T-helper 1 cell treated with Interleukin-12 subunit alpha and Interleukin-12 subunit beta and Interleukin-4 antibody, amounts not matched to agents 30 ng/mL and 1 ng/mL, for 36 hours (primary cell): Measurements from ENCODE around the gene TRIP12. TPM values are rescaled to one million over a fixed set of nuclear protein-coding genes. Genes with fewer than 3 reads are reported as not detected.

Experiments
- intact Hi-C: fragments of 100-400 bp; cut with micrococcal nuclease; formaldehyde crosslinking; loops from one replicate; pipeline ENCODE4 v1.15.1; 2024
- total RNA-seq: library from RNA; stranded (reverse); gene quantifications from 2 replicates; pipeline ENCODE4 v1.2.3, GENCODE V29; 2022

TRIP12 gene
- total RNA-seq, 1 donor from 2014 or later, result 275 TPM

- intact Hi-C loops, result no loop called here
Observed at GRCh38 chr2:229879191-229879950, 42.4 kb downstream of the TRIP12 start.

DNA sequence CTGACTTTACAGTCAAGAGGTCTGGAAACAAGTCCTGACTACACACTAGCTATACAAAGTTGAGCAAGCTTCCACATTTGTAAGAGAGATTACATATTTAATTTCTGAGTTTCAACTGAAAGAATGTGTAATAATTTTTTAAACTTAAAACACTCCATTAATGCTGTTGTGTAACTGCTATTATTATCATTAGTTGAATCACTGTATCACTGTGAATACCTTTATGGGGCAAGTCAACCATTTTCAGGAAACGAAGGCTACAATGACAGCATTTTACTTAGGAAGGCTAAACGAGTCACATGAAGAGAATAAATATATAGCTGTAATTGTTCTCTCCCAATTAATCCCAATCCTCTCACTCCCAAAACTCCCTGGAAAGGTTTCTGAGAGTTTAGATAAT, 46.3 kb downstream of the TRIP12 start:
- intact Hi-C loops, result no loop called here

GRCh38 chr2:229874647-229875046, 47.2 kb downstream of the TRIP12 start:
- intact Hi-C loops, result no loop called here

DNA sequence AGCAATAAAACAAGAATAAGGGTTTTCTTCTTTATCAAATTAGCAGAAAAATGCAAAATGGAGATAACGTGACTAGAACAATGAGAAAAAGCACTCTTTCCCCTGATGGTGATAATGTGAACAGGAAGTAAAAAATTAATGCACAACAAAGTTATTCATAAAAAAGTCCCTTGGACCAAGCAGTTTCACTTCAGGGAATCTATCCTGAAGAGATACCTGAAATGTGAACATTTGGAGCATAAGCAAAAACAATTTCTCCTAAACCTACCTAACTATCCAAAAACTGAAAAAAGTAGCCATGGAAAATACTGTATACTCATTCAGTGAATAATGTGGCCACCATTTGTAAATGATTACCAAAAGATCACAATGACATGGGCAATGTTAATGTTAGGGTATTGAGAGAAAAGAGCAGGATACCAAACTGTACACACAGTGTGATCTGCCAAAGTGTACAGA, 48.7 kb downstream of the TRIP12 start:
- intact Hi-C loops, result loop anchor here (1.0 kb wide), 1 partner anchor 23 kb away; no protein-coding TSS in a partner anchor

DNA sequence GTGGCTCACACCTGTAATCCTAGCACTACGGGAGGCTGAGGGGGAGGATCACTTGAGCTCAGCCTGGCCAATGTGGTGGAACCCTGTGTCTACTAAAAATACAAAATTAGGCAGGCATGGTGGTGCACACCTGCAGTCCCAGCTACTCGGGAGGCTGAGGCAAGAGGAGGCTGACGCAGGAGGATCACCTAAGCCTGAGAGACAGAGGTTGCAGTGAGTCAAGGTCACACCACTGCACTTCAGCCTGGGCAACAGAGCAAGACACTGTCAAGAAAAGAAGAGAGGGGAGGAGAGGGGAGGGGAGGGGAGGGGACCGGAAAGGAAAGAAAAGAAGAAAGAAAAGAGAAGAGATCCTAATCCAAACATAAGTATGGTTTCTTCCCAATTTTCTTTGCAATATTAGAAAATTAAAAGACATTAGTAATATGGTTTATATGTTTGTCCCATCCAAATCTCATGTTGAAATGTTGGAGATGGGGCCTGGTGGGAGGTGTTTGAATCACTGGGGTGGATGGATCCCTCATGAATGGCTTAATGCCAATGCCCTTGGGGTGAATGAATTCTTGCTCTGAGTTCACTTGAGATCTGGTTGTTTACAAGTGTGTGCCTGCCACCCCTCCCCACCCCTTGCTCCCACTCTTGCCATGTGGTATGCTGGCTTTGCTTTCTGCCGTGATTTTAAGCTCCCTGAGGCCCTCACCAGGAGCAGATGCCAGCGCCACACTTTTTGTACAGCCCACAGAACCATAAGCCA, 50.7 kb downstream of the TRIP12 start:
- intact Hi-C loops, result no loop called here

- intact Hi-C loops, result no loop called here
Observed at GRCh38 chr2:229869226-229869625, 52.6 kb downstream of the TRIP12 start.

DNA sequence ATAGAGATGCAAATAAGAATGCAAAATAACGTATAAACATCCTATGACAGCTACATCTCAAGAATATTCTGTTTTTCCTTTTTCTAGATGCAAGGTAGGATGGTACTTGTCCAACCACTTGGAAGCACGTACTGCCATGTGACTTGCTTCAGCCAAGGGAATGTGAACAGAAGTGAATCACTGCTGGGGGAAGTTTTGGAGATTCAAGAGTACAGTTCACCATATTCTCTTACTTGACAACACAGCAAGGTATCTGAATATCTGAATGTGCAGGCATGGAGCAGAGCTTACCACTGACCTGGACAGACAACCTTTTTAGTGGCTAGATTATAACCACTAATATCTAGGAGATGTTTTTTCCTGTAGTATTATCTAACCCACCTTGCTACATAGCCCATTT, 53.0 kb downstream of the TRIP12 start:
- intact Hi-C loops, result no loop called here

- intact Hi-C loops, result no loop called here
Observed at GRCh38 chr2:229865033-229865432, 56.8 kb downstream of the TRIP12 start.

DNA sequence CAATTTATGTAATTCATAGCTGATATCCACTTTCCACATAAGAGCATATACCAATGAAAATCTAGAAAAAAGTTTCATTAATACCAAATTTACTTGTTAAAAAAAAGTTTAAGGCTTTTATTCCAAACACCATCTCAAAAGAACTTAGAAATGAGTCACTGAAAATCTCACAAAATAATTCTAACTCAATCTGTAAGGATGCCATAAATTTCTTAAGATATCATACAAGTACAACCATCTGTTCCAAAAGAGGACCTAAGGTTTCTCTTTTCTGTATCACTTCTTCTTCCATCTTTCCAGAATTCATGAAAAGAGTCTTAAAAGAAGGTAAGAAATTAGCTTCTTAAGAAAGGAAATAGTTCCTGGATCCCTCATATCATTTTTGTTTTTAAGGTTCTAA, 60.4 kb downstream of the TRIP12 start:
- intact Hi-C loops, result no loop called here

- intact Hi-C loops, result no loop called here
Observed at GRCh38 chr2:229860334-229860733, 61.5 kb downstream of the TRIP12 start.

DNA sequence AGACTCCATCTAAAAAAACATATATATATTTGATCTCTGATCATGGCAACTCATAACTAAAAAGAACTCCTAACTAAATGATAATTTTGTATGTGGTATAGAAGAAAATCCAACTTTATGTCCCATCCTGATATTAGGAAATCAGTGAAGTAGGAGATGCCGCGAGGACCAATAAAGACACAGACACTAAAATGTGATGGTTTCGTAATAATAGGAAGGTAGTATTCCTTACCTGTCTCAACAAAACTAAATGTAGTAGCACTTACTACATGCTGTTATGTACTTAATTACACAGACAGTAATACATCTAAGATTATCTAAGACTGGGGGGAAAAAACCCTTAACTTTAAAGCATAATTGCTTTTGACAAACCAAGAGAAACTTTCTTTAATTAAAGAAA, 63.5 kb downstream of the TRIP12 start:
- intact Hi-C loops, result no loop called here

DNA sequence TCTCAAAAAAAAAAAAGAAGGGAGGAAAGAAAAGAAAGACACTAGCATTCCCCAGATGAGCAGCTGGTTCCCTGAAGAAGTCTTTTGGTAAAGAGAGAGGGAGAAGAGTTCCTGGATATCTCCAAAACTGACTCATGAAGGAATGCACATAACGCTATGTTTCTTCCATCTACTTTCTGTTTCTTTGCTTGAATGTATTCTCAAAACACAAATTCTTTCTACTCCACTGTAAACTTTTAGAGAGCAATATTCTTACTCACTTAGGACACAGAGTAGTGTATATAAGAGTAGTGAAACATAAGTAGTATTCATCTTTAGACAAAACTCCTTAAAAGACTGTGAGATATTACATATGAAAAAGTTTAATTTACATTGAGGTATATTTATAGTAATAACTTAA, 64.2 kb downstream of the TRIP12 start:
- intact Hi-C loops, result no loop called here

DNA sequence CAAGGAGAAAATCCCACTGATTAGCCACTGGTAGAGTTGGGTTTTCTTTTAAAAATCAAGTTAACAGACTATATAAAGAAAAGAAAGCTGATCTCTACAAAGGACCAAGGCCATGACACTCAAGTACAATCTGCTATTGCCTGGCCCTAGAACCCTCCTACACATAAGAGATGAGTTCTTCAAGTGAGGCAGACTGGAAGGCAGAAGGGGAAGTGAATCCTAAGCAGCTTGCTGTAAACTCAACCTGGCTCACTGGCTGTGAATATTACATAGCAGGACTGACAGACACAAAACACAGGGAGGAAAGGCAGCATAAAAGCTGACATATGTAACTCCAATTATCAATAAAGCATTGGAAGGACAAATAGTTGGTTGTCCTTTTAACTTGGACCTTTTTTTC, 65.4 kb downstream of the TRIP12 start:
- intact Hi-C loops, result no loop called here

GRCh38 chr2:229855116-229855515, 66.7 kb downstream of the TRIP12 start:
- intact Hi-C loops, result no loop called here

DNA sequence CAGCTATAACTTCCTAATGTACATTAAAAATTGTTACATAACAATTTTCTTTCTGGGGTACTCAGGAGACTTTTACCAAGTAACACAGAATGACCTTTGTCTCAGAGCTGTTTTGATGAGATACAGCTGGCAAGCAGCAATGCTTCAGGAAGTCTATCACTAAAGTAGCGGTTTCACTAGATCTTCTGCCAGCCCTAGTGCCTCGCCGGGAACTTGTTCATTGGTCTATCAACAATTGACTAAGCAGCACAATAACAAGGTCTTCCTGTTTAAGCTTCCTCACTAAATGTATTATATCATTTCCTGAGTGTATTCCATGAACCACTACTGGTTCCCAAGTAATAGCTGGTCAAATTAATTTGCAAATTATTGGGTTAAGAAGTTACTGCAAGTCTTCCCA, 69.2 kb downstream of the TRIP12 start:
- intact Hi-C loops, result loop anchor here (1.0 to 5.0 kb wide), 4 partner anchors 16 to 70 kb away; partner anchors contain the start of genes FBXO36 and TRIP12

DNA sequence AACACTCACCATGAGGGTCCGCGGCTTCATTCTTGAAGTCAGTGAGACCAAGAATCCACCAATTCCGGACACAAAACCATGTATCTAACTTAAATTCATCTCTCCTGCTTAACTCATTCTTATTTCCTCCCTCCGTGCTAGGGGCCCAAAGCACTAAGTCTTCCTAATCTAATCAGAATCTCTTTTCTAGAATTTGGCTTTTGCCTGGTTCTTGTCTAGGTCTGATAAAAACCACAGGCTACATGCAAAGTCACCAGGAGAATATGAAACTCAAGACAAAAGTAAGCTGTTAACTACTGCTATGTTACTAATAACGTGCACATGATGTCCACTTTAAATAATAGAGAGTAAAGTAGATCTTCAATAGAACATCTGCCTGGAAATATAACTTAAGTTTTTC, 69.9 kb downstream of the TRIP12 start:
- intact Hi-C loops, result loop anchor here (1.0 to 5.0 kb wide), 4 partner anchors 16 to 70 kb away; partner anchors contain the start of genes FBXO36 and TRIP12

- intact Hi-C loops, result loop anchor here (1.0 to 5.0 kb wide), 2 partner anchors 23 to 72 kb away; partner anchors contain the start of genes FBXO36 and TRIP12
Observed at GRCh38 chr2:229850355-229851275, 71.2 kb downstream of the TRIP12 start.

- intact Hi-C loops, result no loop called here
Observed at GRCh38 chr2:229849073-229849472, 72.7 kb downstream of the TRIP12 start.

- intact Hi-C loops, result no loop called here
Observed at GRCh38 chr2:229843613-229844012, 78.2 kb downstream of the TRIP12 start.

DNA sequence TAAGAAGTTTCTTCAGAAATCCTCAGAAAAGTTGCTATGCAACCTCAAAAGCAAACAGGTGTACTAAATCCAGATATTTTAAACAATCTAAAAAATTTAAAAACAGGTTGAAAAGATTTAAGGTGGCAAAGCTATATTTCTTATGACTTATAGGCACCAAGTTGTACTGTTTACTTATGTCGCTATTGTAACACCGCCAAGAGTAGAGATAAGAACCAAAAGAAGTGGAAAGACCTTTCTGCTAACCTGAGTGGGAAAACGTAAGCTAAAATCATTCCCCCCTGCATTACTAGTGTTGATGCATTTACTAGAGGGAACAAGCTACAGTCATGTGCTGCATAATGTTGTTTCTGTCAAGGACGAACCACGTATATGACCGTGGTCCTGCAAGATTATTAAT, 83.1 kb downstream of the TRIP12 start:
- intact Hi-C loops, result no loop called here

GRCh38 chr2:229836847-229837246, 85.0 kb downstream of the TRIP12 start:
- intact Hi-C loops, result loop anchor here (1.0 kb wide), 2 partner anchors 15 kb away; no protein-coding TSS in a partner anchor
